ENCODE results near the gene TOR2A.

GRCh38 chr9:127707766-127708165 lies 27.3 kb downstream of the TOR2A start:
- TF ChIP-seq CTCF (IDR thresholded peaks at IDR 0.05; ENCODE audit: poor library complexity) (no peak), EZH2 (IDR thresholded peaks at IDR 0.05; ENCODE audit: borderline replicate concordance) (no peak), EZH2phosphoT487 (IDR thresholded peaks at IDR 0.05; ENCODE audit: low read depth, severe bottlenecking, unreplicated experiment) (no peak)

Data from hepatocyte (in vitro differentiated cells).